Neural crest cell (in vitro differentiated cells): Measurements from ENCODE around the gene FOXL1. TPM values are rescaled to one million over a fixed set of nuclear protein-coding genes. Genes with fewer than 3 reads are reported as not detected.

Experiments
- DNase-seq: peaks from one replicate; pipeline ENCODE4 v3.0.0; 2021; ENCODE audit warnings: low read depth, mixed read lengths, low spot score
- H3K27ac Mint-ChIP-seq: one replicate; pipeline ENCODE4 v1.8.0; 2021; ENCODE audit warnings: mild to moderate bottlenecking, mixed read lengths; ENCODE audit not compliant: unreplicated experiment
- H3K27me3 Mint-ChIP-seq: 2 replicates; pipeline ENCODE4 v1.8.0; 2021; ENCODE audit warnings: low read depth, mild to moderate bottlenecking, mixed read lengths
- H3K36me3 Mint-ChIP-seq: 2 replicates; pipeline ENCODE4 v1.8.0; 2021; ENCODE audit warnings: low read depth, mild to moderate bottlenecking, mixed read lengths
- H3K4me1 Mint-ChIP-seq: 2 replicates; pipeline ENCODE4 v1.8.0; 2021; ENCODE audit warnings: mixed read lengths
- H3K4me3 Mint-ChIP-seq: one replicate; pipeline ENCODE4 v1.8.0; 2021; ENCODE audit warnings: mild to moderate bottlenecking, mixed read lengths
- H3K9me3 Mint-ChIP-seq: 2 replicates; pipeline ENCODE4 v1.8.0; 2021; ENCODE audit warnings: mixed read lengths
- total RNA-seq: library from RNA; stranded (reverse); gene quantifications from 2 replicates; pipeline ENCODE4 v1.2.1, GENCODE V29; 2021
- TF ChIP-seq, protein P1 (sequence below): fragments of 200-600 bp; sonication (generic); conservative IDR thresholded peaks from 2 replicates; pipeline ENCODE4 v1.5.0; 2021; ENCODE audit warnings: antibody characterized with exemption, mild to moderate bottlenecking

FOXL1 gene
- total RNA-seq, 1 donor from 2014 or later, result 0.09 TPM

DNA sequence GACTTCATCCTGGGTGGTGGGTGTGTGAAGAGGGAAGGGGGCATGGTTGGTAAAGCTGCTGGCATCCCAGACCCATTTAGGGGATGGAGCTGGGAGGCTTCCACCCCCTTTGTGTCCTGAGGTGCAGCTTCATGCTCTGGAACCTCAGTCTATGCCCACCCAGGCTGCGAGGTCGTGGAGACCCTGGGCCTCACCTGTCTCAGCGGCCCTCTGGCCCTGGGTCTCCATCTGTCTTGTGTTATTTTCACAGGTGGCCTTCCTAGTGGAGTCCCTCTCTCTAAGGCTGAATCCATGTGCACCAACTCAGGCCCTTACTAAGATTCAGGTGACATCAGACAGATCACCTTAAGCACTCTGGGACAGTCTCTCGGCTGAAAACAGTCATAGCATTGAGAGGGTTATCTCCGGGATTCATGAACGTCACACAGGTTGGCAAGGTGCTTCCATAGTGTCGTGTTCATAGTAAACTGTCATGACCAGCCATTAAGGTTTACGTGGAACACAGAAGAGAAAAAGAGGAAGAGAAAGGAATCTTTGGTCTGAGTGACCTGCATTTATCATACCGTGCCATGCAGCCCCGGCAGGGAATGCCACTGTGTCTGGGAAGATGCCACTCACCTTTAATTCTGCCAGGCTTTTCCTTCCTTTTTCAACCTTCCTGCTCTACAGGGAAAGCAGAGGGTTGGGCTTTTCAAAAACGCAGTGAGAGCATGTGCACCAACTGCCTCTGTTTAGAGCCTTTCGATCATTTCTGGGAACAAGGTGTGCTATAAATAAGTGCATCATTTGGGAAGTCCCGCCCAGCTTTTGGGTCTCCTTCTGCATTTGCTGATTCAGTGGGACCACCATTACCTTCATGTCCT lies 4.5 kb upstream of the FOXL1 start:
- DNase-seq, result no peak
- Mint-ChIP-seq H3K4me1 (peaks cover 22% of the 10 kb centered on the region), H3K9me3 (no peaks in the 10 kb centered on the region), H3K27me3 (peaks cover 100% of the 10 kb centered on the region), H3K4me3 (peak overlapping the region; percentile 17), H3K36me3 (no peaks in the 10 kb centered on the region), H3K27ac (no peak overlapping the region)
- TF ChIP-seq, protein P1, sequence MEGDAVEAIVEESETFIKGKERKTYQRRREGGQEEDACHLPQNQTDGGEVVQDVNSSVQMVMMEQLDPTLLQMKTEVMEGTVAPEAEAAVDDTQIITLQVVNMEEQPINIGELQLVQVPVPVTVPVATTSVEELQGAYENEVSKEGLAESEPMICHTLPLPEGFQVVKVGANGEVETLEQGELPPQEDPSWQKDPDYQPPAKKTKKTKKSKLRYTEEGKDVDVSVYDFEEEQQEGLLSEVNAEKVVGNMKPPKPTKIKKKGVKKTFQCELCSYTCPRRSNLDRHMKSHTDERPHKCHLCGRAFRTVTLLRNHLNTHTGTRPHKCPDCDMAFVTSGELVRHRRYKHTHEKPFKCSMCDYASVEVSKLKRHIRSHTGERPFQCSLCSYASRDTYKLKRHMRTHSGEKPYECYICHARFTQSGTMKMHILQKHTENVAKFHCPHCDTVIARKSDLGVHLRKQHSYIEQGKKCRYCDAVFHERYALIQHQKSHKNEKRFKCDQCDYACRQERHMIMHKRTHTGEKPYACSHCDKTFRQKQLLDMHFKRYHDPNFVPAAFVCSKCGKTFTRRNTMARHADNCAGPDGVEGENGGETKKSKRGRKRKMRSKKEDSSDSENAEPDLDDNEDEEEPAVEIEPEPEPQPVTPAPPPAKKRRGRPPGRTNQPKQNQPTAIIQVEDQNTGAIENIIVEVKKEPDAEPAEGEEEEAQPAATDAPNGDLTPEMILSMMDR, result no peak

DNA sequence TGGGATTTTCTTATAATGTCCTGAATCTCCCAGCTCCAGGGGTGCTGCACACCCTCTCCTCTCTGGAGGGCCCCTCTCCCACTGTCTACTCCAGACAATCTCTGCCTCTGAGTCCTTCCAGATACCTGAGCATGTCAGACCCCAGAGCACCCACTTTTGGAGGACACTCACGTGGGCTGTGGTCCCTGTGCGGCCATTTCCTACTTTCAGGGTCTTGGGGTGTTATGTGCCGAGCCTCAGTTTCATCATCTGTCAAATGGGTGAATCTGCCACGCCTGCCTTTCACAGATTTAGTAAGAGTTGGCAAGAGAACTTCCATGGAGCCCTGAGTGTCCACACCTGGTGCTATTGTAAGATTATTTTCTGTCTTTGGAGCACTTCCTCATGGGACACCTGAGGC lies 3.7 kb upstream of the FOXL1 start:
- Mint-ChIP-seq H3K27me3 (peaks cover 97% of the 10 kb centered on the region), H3K27ac (no peak overlapping the region), H3K4me3 (no peak overlapping the region), H3K4me1 (peaks cover 24% of the 10 kb centered on the region), H3K9me3 (no peaks in the 10 kb centered on the region), H3K36me3 (no peaks in the 10 kb centered on the region)
- DNase-seq, result no peak
- TF ChIP-seq, protein P1, result no peak

DNA sequence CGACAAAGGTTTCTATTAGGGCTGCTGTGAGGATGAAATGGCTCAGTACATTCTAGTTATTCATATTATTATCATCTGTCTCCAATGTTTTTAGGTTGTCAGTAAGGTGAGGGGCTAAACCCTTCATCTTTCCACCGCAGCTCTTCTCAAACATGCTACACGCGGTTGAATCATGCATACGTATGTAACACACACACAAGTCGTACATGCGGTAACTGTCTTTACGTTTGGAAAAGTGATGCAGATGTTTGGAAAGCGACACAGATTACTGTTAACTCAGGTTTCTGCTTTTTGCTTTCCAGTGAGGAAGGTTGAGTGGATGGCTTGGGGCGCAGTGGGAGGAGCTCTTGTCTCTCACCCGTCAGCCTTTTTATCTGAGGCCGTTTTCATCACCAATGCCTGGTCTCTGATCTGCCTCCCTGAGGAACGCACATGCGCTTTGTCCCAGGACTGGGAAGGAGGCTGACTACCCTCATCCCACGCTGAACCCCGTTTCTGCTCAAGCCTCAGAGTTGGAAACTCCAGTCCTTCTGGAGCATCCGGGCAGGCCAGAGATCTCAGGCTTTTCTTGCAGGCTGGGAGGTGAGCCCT lies 3.2 kb upstream of the FOXL1 start:
- no peak for DNase-seq
- Mint-ChIP-seq H3K4me1 (peaks cover 25% of the 10 kb centered on the region), H3K9me3 (no peaks in the 10 kb centered on the region), H3K27ac (no peak overlapping the region), H3K36me3 (no peaks in the 10 kb centered on the region), H3K4me3 (peak overlapping the region; percentile 89), H3K27me3 (peaks cover 97% of the 10 kb centered on the region)
- TF ChIP-seq, protein P1, result no peak

DNA sequence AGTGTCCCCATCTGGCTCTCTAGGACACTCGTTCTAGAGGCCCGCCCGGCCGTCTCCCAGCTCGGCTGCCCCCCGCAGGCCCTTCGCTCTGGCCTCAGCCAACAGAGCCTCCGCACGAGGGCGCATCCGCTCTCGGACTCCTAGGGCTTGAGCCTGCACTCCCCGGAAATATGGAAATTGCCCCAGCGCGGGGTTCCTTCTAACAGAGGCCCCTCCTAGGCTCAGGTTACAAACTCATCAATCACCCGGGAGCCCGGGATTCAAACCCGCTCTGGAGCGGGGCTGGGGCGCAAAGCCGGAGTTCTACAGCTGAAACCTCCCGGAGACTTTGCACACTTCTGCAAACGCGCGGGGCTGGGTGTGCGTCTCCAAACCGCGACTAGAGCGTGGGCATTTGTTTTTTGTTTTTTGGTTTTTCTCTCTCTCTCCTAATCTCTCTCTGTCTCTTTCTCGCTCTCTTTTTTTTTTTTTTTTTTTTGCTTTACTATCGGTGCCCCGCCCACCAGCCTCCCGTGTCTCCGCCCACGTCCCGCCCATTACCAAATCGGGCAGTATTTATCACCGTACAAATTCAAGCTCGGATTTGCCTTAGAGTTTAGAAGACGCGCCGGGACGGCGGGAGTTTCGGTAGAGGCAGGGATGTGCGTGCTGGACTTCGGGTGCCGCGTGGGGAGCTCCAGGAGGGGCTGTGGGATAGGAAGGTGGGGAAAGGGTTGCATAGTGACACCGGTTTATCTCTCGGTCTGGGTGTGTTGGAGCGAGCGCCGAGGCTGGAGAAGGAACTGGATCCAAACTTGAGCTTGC lies 2.4 kb upstream of the FOXL1 start:
- H3K36me3 Mint-ChIP-seq, result no peaks in the 10 kb centered on the region
- H3K27me3 Mint-ChIP-seq, result peaks cover 97% of the 10 kb centered on the region
- peak overlapping the region; percentile 89 for H3K4me3 Mint-ChIP-seq
- TF ChIP-seq, protein P1, result peak; percentile 71
- H3K27ac Mint-ChIP-seq, result no peak overlapping the region
- H3K4me1 Mint-ChIP-seq, result peaks cover 25% of the 10 kb centered on the region
- peak; percentile 83 for DNase-seq
- no peaks in the 10 kb centered on the region for H3K9me3 Mint-ChIP-seq

DNA sequence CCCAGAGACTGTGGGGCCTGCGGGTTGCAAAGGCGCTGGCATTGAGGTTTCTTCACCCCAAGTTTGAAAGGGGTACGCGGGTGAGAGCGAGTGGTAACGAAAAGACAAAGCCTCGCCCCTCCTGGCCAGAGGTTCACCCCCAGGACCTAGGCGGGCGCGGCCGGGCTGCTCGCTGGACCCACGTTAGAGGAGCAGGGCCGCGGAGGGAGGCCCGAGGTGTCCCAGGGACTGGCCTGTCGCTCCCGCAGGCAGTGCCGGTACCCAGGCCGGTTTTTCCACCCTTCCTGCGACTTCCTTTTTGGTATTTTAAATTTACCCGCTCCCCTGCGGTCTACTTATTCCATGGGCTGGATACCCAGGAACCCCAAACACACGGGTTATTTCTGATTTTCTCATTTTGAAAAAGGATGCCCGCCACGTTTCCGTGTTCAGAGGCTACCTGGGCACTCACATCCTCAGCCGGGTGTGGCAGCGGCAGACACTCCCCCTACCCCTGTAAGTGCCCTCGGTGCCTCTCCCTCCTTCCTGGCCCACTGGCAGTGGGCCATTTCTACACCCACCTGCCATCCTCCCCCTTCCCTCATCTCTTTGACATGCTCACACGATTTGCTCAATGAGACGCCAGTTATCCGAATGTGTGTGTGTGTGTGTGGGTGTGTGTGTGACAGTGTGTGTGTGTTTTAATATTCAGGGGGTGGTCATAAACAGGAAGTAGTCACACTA lies 1.6 kb upstream of the FOXL1 start:
- DNase-seq, result no peak
- Mint-ChIP-seq H3K4me3 (peak overlapping the region; percentile 89), H3K4me1 (peaks cover 25% of the 10 kb centered on the region), H3K27ac (no peak overlapping the region), H3K9me3 (no peaks in the 10 kb centered on the region), H3K36me3 (no peaks in the 10 kb centered on the region), H3K27me3 (peaks cover 97% of the 10 kb centered on the region)
- TF ChIP-seq, protein P1, result no peak
